ENCODE data around the gene LAIR1.

- TF ChIP-seq CTCF (IDR thresholded peaks at IDR 0.05) (no peak), POLR2A (IDR thresholded peaks at IDR 0.05) (no peak)
Observed at GRCh38 chr19:54352546-54352945, 12.2 kb downstream of the LAIR1 start.
